GM12873 (cell line): Measurements from ENCODE around the gene SOCS1.

ENCODE experiments used
- TF ChIP-seq, protein P1 (sequence below): IDR thresholded peaks from 2 replicates; pipeline ENCODE4 v1.5.1; 2012; ENCODE audit warnings: low read depth, mild to moderate bottlenecking, moderate library complexity, low read length, control low read depth; ENCODE audit not compliant: insufficient read depth; ENCODE audit errors: missing control alignments

SOCS1 gene

DNA sequence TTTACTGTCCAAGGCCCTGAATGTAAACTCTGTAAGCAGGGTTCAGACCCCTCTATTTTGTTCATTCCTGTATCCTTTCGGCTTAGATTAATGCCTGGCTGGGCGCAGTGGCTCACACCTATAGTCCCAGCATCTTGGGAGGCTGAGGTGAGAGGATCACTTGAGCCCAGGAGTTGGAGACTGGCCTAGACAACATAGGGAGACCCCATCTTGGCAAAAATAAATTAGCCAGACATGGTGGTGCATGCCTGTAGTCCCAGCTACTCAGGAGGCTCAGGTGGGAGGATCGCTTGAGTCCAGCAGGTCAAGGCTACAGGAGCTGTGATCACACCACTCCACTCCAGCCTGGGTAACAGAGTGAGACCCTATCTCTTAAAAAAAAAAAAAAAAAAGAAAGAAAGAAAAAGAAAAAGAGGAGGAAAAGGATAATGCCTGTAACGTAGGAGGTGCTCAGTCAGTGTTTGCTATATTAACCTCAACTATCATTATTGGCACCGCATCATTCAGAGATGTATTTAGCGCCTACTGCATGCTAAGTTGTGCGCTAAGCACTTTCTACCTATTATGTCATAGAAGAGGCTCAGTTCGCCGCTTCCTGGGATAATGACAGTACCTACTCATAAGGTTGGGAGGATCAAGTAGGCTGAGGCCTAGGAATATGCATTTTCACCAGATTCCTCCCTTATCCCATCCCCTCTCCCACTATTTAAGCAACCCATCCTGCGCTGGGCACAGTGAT lies 5.0 kb downstream of the SOCS1 start:
- TF ChIP-seq, protein P1, sequence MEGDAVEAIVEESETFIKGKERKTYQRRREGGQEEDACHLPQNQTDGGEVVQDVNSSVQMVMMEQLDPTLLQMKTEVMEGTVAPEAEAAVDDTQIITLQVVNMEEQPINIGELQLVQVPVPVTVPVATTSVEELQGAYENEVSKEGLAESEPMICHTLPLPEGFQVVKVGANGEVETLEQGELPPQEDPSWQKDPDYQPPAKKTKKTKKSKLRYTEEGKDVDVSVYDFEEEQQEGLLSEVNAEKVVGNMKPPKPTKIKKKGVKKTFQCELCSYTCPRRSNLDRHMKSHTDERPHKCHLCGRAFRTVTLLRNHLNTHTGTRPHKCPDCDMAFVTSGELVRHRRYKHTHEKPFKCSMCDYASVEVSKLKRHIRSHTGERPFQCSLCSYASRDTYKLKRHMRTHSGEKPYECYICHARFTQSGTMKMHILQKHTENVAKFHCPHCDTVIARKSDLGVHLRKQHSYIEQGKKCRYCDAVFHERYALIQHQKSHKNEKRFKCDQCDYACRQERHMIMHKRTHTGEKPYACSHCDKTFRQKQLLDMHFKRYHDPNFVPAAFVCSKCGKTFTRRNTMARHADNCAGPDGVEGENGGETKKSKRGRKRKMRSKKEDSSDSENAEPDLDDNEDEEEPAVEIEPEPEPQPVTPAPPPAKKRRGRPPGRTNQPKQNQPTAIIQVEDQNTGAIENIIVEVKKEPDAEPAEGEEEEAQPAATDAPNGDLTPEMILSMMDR = no peak

DNA sequence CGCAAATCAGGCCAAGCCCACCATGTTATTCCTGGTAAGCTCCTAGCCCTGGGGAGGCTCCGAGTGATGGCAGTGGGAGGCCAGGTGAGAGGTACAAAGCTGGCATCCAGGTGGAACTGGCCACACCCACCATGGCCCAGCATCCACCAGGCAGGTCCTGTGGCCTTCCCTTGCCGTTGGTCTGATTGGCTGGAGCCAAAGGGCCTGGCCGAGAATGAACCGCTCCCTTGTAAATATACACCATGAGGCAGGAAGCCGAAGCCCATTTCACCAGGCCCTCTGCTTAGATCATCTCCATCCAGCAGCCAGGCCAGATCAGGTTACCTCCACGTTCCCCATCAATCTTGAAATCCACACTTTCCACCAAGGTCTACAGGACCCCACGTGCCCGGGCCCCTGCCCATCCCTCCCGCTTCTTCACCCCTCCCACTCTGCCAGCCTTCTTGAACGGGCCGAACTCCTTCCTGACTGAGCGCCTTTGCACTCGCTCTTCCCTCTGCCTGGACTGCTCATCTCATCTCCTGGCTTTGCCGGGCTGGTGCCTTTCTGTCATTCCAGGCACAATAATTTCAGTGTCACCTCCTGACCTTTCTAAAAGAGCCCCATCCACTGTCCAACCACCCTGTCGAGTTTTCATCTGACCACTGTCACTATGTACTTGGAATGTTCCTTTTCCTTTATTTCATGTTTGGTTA lies 5.8 kb downstream of the SOCS1 start:
- TF ChIP-seq, protein P1 = no peak

DNA sequence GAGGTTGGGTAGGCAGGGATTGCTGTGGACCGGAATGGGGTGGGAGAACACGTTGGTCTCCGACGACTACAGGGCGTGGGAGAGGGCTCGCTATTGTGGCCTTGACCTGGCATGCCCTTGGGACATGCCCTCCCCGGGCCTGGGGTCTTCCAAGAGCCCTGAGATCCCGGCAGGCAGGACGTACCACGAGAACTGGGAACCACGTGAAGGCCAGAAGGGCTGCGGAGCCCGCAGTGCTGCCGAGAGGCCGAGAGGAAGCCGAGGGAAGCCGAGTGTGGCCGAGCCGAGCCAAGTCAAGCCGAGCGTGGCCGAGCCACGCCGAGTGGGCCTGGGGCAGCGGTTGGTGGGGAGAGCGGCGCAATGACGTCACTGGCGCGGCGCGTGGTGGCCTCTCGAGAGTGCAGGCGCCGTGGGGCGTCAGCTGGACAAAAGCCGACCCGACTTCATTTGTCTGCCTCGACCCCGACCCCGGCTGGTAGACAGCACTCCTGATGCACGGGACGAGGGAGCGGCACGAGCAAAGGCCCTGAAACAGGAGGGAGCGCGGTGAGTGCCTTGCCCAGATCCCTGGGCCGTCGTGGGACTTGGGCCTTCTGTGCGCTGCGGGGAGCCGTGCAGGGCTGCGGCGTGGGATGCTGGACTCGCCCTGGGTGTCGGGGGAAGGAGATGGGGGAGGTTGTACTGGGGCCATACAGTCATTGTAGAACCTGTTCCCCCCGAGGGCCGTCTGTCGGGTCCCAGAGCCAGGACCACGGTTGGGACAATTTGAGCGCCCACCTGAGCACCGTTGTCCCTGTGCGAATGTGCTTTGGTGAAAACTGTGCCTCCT lies 6.6 kb downstream of the SOCS1 start:
- TF ChIP-seq, protein P1 = no peak

DNA sequence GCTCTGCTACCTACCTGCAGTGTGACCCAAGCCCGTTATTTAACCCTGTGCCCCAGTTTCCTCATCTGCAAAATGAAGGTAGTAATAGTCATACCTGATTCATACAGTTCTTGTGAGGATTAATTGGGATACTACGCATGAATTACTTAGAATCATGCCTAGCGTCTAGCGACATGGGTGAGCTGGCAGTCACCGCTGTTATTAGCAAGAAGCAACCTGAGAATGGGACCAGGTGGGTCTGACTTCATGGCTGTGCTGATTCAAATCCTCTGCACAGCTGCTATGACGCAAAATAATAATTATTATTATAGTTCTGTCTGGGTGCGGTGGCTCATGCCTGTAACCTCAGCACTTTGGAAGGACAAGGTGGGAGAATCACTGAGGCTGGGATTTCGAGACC lies 7.9 kb downstream of the SOCS1 start:
- TF ChIP-seq, protein P1 = no peak

DNA sequence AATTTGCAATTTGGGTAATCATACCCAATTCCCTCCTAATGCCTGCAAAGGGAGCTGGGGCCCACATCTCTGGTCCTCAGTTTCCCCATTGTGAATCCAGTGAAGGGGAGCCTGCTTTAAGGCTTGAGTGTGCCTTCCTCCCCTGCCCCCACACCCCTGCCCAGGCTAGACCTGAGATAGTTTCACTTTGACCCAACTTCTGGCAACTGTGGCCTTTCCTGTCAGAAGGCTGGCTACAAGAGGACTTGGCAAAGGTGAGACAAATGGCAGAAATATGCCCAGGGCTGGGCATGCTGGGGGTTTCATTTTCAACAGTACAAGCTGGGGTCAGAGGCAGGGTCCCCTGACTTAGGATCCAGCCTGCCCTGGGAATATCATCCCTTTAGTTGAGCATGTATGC lies 10.0 kb downstream of the SOCS1 start:
- TF ChIP-seq, protein P1 = no peak

DNA sequence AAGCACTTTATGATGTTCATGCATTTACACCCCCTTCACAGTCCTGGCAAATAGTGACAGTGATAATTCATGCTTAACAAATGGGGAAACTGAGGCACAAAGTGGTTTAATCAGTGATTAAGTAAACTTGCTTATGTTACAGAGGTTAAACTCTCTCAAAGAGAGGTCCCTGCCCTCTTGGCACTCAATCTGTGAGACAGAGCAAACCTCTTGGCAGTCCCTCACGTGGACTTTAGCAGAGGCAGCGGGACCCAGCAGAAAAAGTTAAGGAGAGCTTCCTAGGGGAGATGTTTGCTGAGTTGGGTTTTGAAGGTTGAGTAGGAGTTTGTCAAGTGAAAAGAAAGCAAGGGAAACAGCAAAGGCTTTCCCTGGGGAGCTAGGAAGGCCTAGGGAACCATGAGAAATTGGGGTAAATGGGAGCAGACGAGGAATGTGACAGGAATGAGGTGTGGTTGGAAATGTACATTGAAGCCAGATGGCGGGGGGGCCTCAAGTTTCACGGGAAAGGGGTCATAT lies 10.7 kb downstream of the SOCS1 start:
- TF ChIP-seq, protein P1 = no peak

DNA sequence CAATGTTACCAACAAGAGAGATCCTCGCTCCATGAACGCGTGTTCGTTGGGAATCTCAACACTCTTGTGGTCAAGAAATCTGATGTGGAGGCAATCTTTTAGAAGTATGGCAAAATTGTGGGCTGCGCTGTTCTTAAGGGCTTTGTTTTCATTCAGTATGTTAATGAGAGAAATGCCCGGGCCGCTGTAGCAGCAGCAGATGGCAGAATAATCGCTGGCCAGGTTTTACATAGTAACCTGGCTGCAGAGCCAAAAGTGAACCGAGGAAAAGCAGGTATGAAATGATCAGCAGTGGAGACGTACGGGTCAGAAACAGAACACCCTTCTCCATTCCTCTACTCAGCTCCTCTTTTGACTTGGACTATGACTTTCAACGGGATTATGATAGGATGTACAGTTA lies 13.3 kb downstream of the SOCS1 start:
- TF ChIP-seq, protein P1 = no peak
